B cell (primary cell): Measurements from ENCODE around the gene SERPINE1. TPM values are rescaled to one million over a fixed set of nuclear protein-coding genes. Genes with fewer than 3 reads are reported as not detected.

Experiments used
- ATAC-seq: fragments of 200-7000 bp; cut with Tn5 transposase; one replicate; pipeline ENCODE4 v1.10.0; 2021; ENCODE audit warnings: low read depth, mild to moderate bottlenecking, moderate number of reproducible peaks, moderate library complexity
- CTCF ChIA-PET: fragments of 350-600 bp; sonication (Branson Sonifier 250); formaldehyde crosslinking; loops from one replicate; lab custom pipeline; 2021; ENCODE audit warnings: antibody characterized with exemption, inconsistent platforms; lab: Charles Lee
- POLR2A ChIA-PET: fragments of 350-600 bp; sonication (Branson Sonifier 250); formaldehyde crosslinking; loops from one replicate; lab custom pipeline; 2021; ENCODE audit warnings: antibody characterized with exemption; lab: Charles Lee
- DNase-seq: peaks from one replicate; pipeline ENCODE4 v3.0.0; 2013
- H2AFZ ChIP-seq: 2 replicates; pipeline ENCODE4 v1.6.1; 2012; ENCODE audit warnings: mild to moderate bottlenecking, low read depth, low read length; ENCODE audit not compliant: insufficient read depth, poor library complexity, severe bottlenecking
- H3K27ac ChIP-seq, 2 donors: 1 replicate in 1 of 2; 2 replicates in 1 of 2; pipeline ENCODE4 v1.5.1; 2012 to 2013; ENCODE audit warnings: low read length in 2 of 2, mild to moderate bottlenecking in 2 of 2, moderate library complexity in 1 of 2
- H3K27me3 ChIP-seq, 4 experiments: fragments of 200-600 bp in 1 of 4; sonication (generic) in 1 of 4; replicated peaks in 1 of 4; 1 replicate in 2 of 4; 2 replicates in 2 of 4; pipeline versions ENCODE4 v1.6.1 to v1.7.0; 2013 to 2016; ENCODE audit warnings: low read length in 3 of 4, mild to moderate bottlenecking in 2 of 4, mixed read lengths in 1 of 4, moderate library complexity in 1 of 4; ENCODE audit not compliant: insufficient read depth in 4 of 4, control insufficient read depth in 3 of 4; ENCODE audit errors: control extremely low read depth in 1 of 4
- H3K36me3 ChIP-seq, 2 experiments: replicated peaks in 1 of 2; 1 replicate in 1 of 2; 2 replicates in 1 of 2; pipeline versions ENCODE4 v1.6.1 to v1.7.1; 2013; ENCODE audit warnings: low read length in 1 of 2; ENCODE audit not compliant: insufficient read depth in 2 of 2, control insufficient read depth in 1 of 2; ENCODE audit errors: control extremely low read depth in 1 of 2, extremely low read depth in 1 of 2
- H3K4me1 ChIP-seq, 2 donors: fragments of 200-600 bp in 1 of 2; sonication (generic) in 1 of 2; 1 replicate in 1 of 2; 2 replicates in 1 of 2; pipeline versions ENCODE4 v1.5.1 to v1.6.1; 2013 to 2017; ENCODE audit warnings: low read length in 2 of 2; ENCODE audit not compliant: control insufficient read depth in 2 of 2, insufficient read depth in 2 of 2
- H3K4me2 ChIP-seq: replicated peaks from 2 replicates; pipeline ENCODE3; 2012; ENCODE audit warnings: mild to moderate bottlenecking, low read depth, low read length; ENCODE audit not compliant: poor library complexity, severe bottlenecking
- H3K4me3 ChIP-seq, 5 experiments: fragments of 200-600 bp in 1 of 5; sonication (generic) in 1 of 5; 1 replicate in 3 of 5; 2 replicates in 2 of 5; pipeline versions ENCODE4 v1.5.1 to v1.7.0; 2011 to 2016; ENCODE audit warnings: low read length in 4 of 5, mild to moderate bottlenecking in 4 of 5, low read depth in 2 of 5, control low read depth in 1 of 5, moderate library complexity in 1 of 5; ENCODE audit not compliant: insufficient read depth in 1 of 5; ENCODE audit errors: control extremely low read depth in 1 of 5, extremely low read depth in 1 of 5
- H3K79me2 ChIP-seq: fragments of 200-600 bp; sonication (generic); one replicate; pipeline ENCODE4 v1.6.0; 2016; ENCODE audit warnings: low read length; ENCODE audit not compliant: control insufficient read depth, insufficient read depth
- H3K9ac ChIP-seq: fragments of 200-600 bp; sonication (generic); 2 replicates; pipeline ENCODE4 v1.6.1; 2017; ENCODE audit warnings: mild to moderate bottlenecking, low read length, moderate library complexity
- H3K9me3 ChIP-seq, 3 donors: one replicate each; pipeline versions ENCODE4 v1.6.1 to v1.7.1; 2013; ENCODE audit warnings: low read length in 2 of 3; ENCODE audit not compliant: control insufficient read depth in 2 of 3, insufficient read depth in 1 of 3; ENCODE audit errors: control extremely low read depth in 1 of 3
- H4K20me1 ChIP-seq: 2 replicates; pipeline ENCODE4 v1.6.0; 2012; ENCODE audit warnings: mild to moderate bottlenecking, low read length; ENCODE audit not compliant: insufficient read depth, control insufficient read depth, poor library complexity, severe bottlenecking
- H3K27ac Mint-ChIP-seq: one replicate; pipeline ENCODE4 v1.8.0; 2021; ENCODE audit warnings: mixed read lengths
- H3K27me3 Mint-ChIP-seq: one replicate; pipeline ENCODE4 v1.8.0; 2021; ENCODE audit warnings: mixed read lengths
- H3K4me1 Mint-ChIP-seq: one replicate; pipeline ENCODE4 v1.8.0; 2021; ENCODE audit warnings: mixed read lengths
- H3K4me3 Mint-ChIP-seq: one replicate; pipeline ENCODE4 v1.8.0; 2021; ENCODE audit warnings: mixed read lengths
- H3K9me3 Mint-ChIP-seq: one replicate; pipeline ENCODE4 v1.8.0; 2022; ENCODE audit warnings: mixed read lengths; ENCODE audit not compliant: insufficient read depth
- EZH2 ChIP-seq: IDR thresholded peaks from 2 replicates; pipeline ENCODE4 v1.6.1; 2012; ENCODE audit warnings: borderline replicate concordance, low read depth, mild to moderate bottlenecking, moderate library complexity, low read length; ENCODE audit not compliant: insufficient read depth, poor library complexity, severe bottlenecking
- WGBS: methylation state at CpG from one replicate; pipeline ENCODE4 v1.1.5; 2013; ENCODE audit warnings: missing lambda C conversion rate; ENCODE audit not compliant: insufficient coverage; 5-methylcytosine and 5-hydroxymethylcytosine counted together
- intact Hi-C: fragments of 100-400 bp; cut with micrococcal nuclease; formaldehyde crosslinking; loops from one replicate; pipeline ENCODE4 v1.10.0; 2022
- polyA plus RNA-seq: library from polyadenylated mRNA; depleted of rRNA; stranded (reverse); fragments of >200 nt; gene quantifications from 2 replicates; pipeline ENCODE4 v1.2.3, GENCODE V29; 2012
- total RNA-seq, 2 donors: library from RNA; stranded (reverse); fragments of 120-200 nt in 1 of 2; gene quantifications; 1 replicate in 1 of 2; 2 replicates in 1 of 2; pipeline versions ENCODE4 v1.2.3 to v1.2.4, GENCODE V29; 2013 to 2022
- TF ChIP-seq, protein P1 (sequence below): fragments of 200-600 bp; IDR thresholded peaks from one replicate; pipeline ENCODE4 v1.8.0; 2022; ENCODE audit warnings: antibody characterized with exemption, mild to moderate bottlenecking

The SERPINE1 gene
- total and polyA plus RNA-seq, 2 donors (not counting 1 experiment from before 2014, with no cell fraction given): 0.07 to 0.09 TPM

DNA sequence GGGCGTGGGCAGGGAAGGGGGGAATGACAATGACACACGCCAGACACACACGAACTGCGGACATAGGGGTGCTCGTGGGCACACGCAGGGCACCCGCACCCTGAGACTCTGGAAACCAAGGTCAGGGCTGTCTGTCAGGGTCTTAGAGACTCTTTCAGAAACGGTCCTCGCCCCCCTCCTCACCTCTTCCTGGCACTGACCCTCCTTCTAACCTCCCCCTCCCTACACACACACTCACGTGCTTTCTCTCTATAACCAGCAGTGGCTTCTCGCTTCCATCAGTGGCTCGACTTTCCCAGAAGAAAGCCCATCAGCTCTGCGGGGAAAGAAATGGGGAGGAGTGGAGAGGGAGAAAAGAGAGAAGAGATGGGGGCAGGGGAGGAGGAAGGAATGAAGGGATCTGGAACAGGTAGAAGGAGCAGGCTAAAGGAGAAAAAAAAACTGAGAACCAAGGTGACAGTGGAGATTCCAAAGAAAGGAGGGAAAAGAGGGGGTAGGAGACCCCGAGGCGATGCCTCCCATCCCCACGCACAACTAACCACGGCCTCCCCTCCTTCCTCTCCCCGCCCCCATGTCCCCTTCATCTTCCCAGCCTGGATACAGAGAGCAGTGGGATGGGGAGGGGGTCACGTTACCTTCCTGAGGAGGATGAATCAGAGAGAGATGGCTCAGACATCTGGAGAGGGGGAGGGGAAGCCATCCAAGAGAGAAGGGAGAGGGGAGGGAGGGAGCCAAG, 40.2 kb downstream of the SERPINE1 start:
- Histone ChIP-seq H3K27ac (no peak overlapping the region), H3K9ac (no peak overlapping the region), H3K4me3 (no peak overlapping the region), H3K4me1 (peaks cover 68 to 82% of the 10 kb centered on the region in 2 donors), H4K20me1 (peaks cover 26% of the 10 kb centered on the region), H2AFZ (no peak overlapping the region), H3K4me2 (no peak overlapping the region), H3K9me3 (peaks cover 0 to 49% (median 3%) of the 10 kb centered on the region in 3 donors), H3K79me2 (no peaks in the 10 kb centered on the region), H3K27me3 (peaks cover 0 to 93% (median 68%) of the 10 kb centered on the region in 4 experiments), H3K36me3 (no peaks in the 10 kb centered on the region)
- WGBS: 1% methylated on average over 10 of the region's 19 CpGs
- ChIA-PET POLR2A (no interaction called here), CTCF (interaction anchor here (1.6 kb wide), 1 partner anchor 23 kb away, joined by 7 read pairs; no protein-coding TSS in a partner anchor)
- no peak for TF ChIP-seq EZH2
- TF ChIP-seq, protein P1, sequence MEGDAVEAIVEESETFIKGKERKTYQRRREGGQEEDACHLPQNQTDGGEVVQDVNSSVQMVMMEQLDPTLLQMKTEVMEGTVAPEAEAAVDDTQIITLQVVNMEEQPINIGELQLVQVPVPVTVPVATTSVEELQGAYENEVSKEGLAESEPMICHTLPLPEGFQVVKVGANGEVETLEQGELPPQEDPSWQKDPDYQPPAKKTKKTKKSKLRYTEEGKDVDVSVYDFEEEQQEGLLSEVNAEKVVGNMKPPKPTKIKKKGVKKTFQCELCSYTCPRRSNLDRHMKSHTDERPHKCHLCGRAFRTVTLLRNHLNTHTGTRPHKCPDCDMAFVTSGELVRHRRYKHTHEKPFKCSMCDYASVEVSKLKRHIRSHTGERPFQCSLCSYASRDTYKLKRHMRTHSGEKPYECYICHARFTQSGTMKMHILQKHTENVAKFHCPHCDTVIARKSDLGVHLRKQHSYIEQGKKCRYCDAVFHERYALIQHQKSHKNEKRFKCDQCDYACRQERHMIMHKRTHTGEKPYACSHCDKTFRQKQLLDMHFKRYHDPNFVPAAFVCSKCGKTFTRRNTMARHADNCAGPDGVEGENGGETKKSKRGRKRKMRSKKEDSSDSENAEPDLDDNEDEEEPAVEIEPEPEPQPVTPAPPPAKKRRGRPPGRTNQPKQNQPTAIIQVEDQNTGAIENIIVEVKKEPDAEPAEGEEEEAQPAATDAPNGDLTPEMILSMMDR: no peak
- Mint-ChIP-seq H3K27ac (no peak overlapping the region), H3K4me3 (no peak overlapping the region), H3K4me1 (peaks cover 59% of the 10 kb centered on the region), H3K27me3 (peaks cover 68% of the 10 kb centered on the region), H3K9me3 (no peaks in the 10 kb centered on the region)
- no peak for ATAC-seq
- intact Hi-C loops: no loop called here
- DNase-seq: peak; percentile 19
